Stimulated activated CD4-positive, alpha-beta T cell treated with anti-CD3 and anti-CD28 coated beads, Interleukin-4, amount 100 ng/mL, for 1 hour (primary cell): Measurements from ENCODE around the gene SEPTIN10.

Source experiments
- DNase-seq: peaks from one replicate; pipeline ENCODE4 v3.0.0-alpha.2; 2020

Gene SEPTIN10

GRCh38 chr2:109521233-109522062 lies 92.3 kb downstream of the SEPTIN10 start:
- DNase-seq: no peak

DNA sequence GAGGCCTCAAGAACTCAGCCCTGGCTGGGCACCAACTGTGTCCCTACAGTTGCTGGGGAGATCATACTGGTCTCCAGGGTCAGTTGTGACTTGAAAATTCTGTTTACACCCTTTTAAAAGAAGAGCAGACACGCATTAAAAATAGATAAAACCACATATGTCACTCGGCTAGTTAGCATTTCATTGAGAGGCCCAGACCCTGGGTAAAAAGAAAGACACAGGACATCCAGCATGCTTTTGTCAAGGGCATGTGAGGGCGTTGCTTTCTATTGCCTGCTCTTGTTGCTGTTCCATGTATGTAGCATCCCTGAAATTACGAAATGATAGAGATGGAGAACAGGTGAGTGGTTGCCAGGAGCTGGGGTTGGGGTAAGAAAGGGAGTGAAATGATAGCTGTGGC lies 94.3 kb downstream of the SEPTIN10 start:
- no peak for DNase-seq

DNA sequence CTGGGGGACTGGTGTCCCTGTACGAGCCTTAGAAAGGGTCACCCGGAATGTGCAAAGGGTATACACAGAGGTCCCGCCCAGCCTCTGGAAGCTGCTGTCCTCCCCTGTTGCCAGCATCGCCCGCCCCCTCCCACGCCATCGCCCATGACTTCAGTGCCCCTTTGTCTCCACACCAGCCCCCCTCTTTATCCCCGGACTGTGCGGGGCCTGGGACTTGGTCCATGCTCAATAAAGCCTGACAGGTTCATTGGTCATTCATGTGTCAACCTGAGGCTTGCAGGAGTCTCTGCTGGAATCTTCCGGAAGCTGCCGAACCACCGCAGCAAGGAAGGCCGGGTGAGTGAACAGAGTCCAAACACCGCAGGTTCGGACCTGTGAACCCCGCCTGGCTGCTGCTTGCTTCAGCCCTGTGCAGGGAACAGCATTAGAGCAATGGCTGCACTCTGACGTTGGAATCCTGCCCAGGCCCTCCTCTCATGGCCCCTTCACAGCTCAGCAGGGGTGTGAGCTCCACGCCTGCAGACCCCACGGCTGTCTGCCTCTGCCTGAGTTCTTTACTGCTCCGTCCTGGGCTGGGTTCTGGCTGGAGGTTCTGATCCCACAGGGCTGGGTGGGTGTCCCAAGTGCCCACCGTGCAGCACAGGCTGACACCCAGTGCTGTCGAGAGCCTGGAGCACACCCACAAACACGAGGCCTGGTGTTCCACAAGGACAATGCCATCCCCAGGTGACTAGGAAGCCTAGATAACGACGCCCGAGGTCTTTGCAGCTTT lies 96.5 kb downstream of the SEPTIN10 start:
- DNase-seq: no peak

DNA sequence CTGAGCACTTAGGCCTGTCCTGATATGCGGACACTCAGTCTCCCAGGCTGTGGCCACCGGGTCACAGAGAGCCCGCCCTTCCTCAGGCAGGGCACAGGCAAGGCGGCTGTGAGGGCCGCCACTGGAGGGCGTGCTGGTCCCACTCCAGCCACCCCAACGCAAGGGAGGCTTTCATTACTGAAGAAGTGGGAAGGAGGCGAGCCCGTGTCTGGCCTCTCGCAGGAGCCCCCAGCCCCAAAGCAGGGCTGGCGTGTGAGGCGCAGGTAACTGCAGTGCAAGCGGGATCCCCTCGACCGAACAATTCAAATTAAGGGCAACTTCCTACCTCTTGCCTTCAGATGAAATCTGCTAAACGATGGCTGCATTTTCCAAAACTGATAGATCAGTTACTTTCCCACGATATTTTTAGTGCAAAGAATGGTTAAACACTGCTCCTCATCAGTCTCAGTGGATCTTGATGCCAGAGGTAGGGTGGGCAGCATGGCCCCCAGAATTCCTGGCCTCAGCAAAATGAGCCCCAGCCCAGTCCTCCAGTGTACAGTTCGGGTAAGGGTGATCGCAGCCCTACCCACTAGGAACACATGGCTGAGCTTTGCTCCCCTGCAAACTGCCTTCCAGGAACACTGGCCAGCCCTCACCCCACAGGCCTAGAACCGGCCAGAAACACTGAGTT lies 97.2 kb downstream of the SEPTIN10 start:
- no peak for DNase-seq

DNA sequence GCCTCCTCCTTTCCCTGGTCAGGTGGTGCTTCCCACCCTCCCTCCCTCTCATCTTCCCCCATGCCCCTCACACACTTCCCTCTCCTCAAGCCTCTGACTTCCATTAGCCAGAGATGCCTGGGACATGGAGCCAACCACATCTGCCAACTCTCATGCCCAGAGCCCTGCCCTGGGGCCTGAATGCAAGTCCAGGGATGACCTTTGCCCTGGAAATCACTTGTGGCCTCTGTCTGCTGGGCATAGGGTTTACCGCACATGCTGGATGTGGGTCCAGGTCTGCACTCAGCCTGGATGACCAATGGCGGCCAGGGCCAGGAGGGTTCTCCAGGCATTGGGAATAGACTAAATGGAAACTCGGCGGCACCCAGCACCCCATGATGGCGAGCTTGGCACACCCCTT lies 98.9 kb downstream of the SEPTIN10 start:
- no peak for DNase-seq

- DNase-seq: no peak
Observed at GRCh38 chr2:109513749-109514588, 99.8 kb downstream of the SEPTIN10 start.

- DNase-seq: no peak
Observed at GRCh38 chr2:109513230-109513629, 100.5 kb downstream of the SEPTIN10 start.

DNA sequence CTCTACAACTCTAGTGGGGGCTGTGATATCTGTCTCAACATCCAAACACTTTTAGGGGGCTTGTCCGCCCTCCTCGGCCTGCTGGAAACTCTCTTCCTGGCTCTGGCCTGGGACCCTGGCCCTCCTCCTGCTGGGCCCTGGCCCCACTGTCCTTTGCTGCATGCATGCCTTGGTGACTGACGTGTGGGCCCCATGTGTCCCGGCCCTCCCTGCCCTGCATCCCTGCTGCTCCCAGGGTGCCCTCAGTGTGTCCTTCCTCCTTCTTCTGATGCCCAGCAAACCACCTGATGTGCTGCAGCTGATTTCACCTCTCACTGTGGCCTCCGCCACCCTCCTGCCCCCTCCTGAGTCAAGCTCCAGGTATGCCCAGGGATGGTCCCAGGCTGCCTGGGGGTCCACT lies 101.7 kb downstream of the SEPTIN10 start:
- no peak for DNase-seq

GRCh38 chr2:109511168-109511567 lies 102.6 kb downstream of the SEPTIN10 start:
- DNase-seq: no peak

DNA sequence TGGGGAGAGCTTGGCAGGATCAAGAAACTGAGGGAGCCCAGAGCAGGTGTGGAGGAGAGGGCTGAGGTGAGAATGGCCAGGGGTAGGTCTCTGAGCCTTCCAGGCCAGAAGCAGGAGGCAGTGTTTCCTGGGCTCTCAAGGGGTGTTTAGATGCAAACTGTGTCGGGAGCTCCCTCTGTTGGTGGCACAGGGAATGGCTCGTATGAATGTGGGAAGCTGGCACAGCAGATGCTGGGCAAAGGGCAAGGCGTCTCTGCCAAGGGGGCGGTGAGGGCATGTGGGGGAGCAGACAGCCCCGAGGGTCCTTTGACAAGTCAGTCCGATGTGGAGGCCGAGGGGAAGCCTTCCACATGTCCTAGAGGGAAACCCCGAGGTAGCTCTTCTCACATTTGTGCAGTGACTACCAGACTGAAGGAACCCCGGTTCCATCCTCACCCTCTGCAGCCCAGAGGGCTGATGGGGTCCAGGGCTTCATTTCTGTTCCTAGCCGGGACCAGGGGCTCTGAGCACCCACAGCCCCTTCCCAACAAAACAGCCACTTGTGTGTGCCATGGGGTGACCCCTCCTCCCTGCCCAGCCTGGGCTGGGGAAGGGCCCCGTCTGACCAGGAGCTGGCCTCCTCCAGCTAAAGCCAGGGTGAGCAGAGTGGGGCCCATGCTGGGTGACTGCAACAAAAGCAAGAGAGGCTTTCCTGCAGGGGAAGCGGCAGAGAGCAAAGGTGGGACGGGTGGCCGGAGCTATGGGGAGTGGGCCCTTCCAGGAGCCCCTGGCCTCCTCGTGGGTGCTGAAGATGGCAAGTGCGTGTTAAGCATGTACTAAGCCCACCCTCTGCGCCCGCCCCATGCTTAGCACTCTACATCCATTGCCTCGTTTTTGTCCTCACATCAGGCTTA lies 103.4 kb downstream of the SEPTIN10 start:
- DNase-seq: peak; percentile 76

- DNase-seq: no peak
Observed at GRCh38 chr2:109508556-109508955, 105.2 kb downstream of the SEPTIN10 start.

DNA sequence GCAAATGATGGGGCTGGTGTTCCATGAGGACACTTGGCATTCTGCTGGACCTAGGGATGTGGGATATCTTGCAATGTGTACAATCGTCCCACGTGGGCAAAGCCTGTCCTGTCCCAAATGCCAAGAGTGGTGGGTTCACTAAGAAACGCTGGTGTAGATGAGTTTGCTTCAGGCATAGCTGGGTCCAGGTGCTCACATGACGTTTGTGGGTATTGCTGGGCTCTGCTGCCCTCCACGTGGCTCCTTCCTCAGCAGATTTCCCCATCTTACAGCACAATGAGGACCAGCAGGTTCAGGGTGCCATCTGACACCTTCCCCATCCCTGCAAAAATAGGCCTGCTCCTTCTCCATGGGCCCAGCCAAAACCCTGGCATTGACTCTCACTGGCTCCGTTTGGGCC lies 105.9 kb downstream of the SEPTIN10 start:
- no peak for DNase-seq

DNA sequence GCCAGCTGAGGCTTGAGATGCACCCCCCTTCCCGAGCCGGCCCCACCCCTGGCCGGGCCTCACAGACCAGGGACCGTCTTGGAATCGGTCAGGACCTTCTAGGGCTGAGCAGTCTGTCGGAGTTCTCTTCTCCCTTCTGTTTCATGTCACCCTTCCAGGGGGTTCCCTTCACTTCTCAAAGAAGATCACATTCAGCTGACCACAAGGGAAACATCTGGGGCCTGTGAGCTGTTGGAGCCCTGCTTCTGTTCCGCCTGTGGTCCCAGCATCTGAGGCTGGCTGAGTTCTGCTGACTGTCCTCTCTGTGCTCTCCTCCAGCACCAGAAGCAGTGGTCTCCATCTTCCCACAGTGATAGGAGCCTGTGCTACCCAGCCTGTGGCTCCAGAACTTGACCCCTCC lies 106.5 kb downstream of the SEPTIN10 start:
- no peak for DNase-seq

DNA sequence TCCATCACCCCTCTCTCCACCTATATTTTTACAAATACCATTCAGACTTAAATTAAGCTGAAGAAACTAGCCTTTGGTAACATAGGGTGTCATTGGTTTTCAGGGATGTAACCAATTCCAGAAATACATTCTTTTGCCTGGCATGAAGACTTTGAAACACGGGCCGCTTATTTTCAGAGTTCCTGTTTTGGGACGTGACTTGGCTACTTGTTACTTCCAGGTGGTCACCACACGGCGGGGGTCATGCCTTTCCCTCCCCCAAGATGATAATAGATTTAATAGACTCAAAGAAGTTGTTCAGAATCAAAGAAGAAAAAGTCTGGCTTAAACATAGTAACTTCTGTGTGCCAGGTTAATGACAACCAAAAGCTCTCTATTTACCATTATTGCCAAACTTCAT lies 110.6 kb downstream of the SEPTIN10 start:
- no peak for DNase-seq

DNA sequence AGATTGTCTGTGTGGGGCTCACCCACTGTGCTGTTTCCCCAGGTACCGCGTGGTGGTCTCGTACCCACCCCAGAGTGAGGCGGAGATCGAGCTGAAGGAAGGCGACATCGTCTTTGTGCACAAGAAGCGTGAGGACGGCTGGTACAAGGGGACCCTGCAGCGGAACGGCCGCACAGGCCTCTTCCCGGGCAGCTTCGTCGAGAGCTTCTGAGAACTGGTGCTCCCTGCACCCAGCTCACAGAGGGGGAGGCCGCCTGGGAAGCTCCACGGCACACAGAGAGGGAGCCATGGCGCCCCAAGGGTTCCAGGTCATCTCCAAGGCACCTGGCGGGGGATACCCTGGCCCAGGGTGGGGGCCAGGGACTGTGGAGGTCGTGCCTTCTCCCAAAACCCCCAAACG lies 112.3 kb downstream of the SEPTIN10 start:
- DNase-seq: no peak

GRCh38 chr2:109500910-109501309 lies 112.9 kb downstream of the SEPTIN10 start:
- DNase-seq: no peak

DNA sequence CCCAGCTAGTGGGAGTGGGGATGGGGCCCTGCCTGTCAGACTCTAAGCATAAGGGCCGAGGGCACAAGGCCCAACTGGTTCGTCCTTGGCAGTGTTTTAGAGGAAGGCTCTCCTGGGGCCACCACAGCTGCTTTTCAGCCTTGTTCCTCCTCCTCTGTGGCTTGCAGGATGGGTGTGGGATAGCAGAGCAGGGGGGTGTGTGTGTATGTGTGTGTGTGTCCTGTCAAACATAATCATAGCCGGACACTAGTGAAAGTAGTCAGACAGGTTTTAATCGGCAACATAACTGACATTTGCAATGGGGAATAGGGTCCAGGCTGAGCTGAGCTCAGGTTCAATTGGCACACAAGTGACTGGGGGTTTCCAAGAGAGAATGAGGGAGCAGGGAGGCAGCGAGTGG lies 114.2 kb downstream of the SEPTIN10 start:
- DNase-seq: no peak

DNA sequence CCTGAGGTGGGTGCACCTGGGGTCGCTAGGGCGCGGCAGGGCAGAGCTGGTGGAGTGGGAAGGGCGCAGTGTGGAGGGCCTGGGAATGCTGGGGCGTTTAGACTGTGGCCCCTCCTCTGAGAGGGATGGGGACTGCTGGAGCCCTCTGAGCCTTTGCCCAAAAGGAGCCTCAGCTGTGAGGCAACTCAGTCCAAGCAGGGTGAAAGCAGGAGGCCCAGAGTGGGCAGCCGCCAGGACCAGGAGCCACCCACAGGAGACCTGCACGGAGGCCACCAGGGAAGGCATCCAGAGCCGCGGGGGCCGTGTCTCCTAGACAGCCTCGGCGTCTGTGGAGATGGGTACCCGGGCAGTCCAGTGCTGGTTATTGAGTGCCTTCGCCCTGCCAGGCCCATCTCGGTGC lies 114.9 kb downstream of the SEPTIN10 start:
- DNase-seq: no peak

DNA sequence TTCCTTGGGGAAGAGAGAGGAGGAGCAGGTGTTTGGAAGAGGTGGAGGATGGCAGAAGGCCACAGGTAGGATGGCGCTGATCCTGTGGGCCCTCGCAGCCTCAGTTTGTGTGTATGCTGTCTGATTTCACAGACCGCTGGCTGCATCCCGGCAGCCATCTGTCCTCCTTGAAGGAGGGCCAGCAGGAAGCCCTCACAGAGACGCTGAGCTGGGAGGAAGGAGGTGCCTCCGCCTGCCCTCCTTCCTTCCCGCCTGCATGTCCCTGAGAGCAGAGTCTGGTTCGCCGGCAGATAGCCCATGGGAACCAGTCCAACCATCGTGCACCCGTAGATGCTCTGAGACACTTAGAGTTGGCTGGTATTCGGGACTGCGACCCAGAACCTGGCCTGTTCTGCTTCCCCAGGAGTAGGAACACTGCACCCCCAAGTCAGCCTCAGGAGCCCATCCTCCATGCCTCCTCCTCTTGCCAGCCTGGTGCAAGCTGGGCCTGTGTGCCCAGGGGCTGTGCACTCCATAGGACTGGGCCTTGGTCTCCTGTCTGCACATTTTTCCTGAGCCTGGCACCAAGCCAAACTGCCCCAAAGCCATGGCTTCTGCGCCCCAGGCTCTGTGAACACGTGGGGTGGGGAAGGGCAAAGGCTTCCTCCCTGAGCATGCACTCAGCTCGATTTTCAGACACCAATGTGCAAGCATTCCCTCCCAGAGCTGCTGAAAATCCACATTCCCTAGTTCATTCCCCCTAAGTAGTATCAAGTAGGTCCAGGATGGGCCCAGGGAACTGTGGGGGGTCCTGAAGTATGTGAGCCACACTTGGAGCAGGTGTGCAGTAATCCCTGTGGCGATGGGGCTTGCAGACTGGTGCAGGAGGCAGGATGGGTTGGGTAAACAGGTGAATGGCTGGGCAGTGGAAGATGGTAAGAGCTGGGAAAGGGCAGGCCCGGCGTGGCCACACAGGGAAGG lies 115.6 kb downstream of the SEPTIN10 start:
- DNase-seq: no peak

DNA sequence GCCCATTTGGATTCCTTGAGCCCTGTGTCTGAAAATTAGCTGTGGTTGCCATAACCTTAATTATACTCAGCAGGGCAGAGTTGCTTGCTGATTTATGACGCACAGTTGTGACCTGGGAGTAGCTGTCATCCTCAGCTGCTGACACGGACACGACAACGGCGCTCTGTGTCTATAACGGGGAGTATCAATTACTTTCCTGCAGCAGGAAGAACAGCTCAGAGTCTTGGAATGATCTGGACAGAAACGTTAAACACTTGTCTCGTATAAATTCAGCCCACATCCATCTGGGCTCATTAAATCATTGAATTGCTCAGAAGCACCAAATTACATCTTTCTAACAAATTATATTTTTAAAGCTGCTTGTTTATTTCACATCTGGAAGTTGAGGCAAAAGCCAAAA lies 116.3 kb downstream of the SEPTIN10 start:
- no peak for DNase-seq

GRCh38 chr2:109494351-109494750 lies 119.4 kb downstream of the SEPTIN10 start:
- DNase-seq: no peak
